Naive thymus-derived CD4-positive, alpha-beta T cell (primary cell): ENCODE measurements around the gene UBE2D4. TPM values are rescaled to one million over a fixed set of nuclear protein-coding genes. Genes with fewer than 3 reads are reported as not detected.
"Not testable (repeated sequence)": the region's sequence is repeated elsewhere in the genome, so short reads cannot be mapped to it uniquely, and the experiment has no call there.

ENCODE experiments used
- ATAC-seq: fragments of 150-1000 bp; cut with Tn5 transposase; 2 replicates; pipeline ENCODE4 v1.10.0; 2021; ENCODE audit warnings: mild to moderate bottlenecking, moderate library complexity
- CTCF ChIA-PET: fragments of 350-600 bp; sonication (Branson Sonifier 250); formaldehyde crosslinking; loops from one replicate; lab custom pipeline; 2021; ENCODE audit warnings: antibody characterized with exemption; lab: Charles Lee
- POLR2A ChIA-PET: fragments of 350-600 bp; sonication (Branson Sonifier 250); formaldehyde crosslinking; loops from one replicate; lab custom pipeline; 2021; ENCODE audit warnings: antibody characterized with exemption, inconsistent platforms; lab: Charles Lee
- DNase-seq, 9 donors: peaks; one replicate each; pipeline versions ENCODE4 v3.0.0 to v3.0.0-alpha.2; 2020 to 2022; ENCODE audit warnings: mixed read lengths in 1 of 9
- H3K27ac ChIP-seq: one replicate; pipeline ENCODE4 v1.7.0; 2013; ENCODE audit warnings: mild to moderate bottlenecking, low read depth, low read length, moderate library complexity
- H3K27me3 ChIP-seq, 2 donors: one replicate each; pipeline ENCODE4 v1.7.0; 2013; ENCODE audit warnings: low read length in 2 of 2, mild to moderate bottlenecking in 2 of 2, moderate library complexity in 2 of 2; ENCODE audit not compliant: control insufficient read depth in 2 of 2, insufficient read depth in 2 of 2
- H3K36me3 ChIP-seq, 3 experiments: 1 replicate in 2 of 3; 2 replicates in 1 of 3; pipeline ENCODE4 v1.7.0; 2013; ENCODE audit warnings: low read length in 3 of 3, mild to moderate bottlenecking in 3 of 3, moderate library complexity in 1 of 3; ENCODE audit not compliant: insufficient read depth in 3 of 3, control insufficient read depth in 2 of 3
- H3K4me1 ChIP-seq, 2 donors: one replicate each; pipeline ENCODE4 v1.7.0; 2013; ENCODE audit warnings: low read length in 2 of 2, mild to moderate bottlenecking in 2 of 2, moderate library complexity in 1 of 2; ENCODE audit not compliant: control insufficient read depth in 2 of 2, insufficient read depth in 2 of 2
- H3K4me3 ChIP-seq: 2 replicates; pipeline ENCODE4 v1.7.0; 2013; ENCODE audit warnings: mild to moderate bottlenecking, low read length
- H3K9me3 ChIP-seq, 3 experiments: 1 replicate in 2 of 3; 2 replicates in 1 of 3; pipeline ENCODE4 v1.7.0; 2013; ENCODE audit warnings: low read length in 3 of 3; ENCODE audit not compliant: control insufficient read depth in 2 of 3
- H3K27ac Mint-ChIP-seq, 9 donors: one replicate each; pipeline ENCODE4 v1.8.0; 2020 to 2022; ENCODE audit warnings: mixed read lengths in 9 of 9, mild to moderate bottlenecking in 8 of 9, moderate library complexity in 5 of 9, inconsistent platforms in 2 of 9
- H3K27me3 Mint-ChIP-seq, 5 donors: one replicate each; pipeline ENCODE4 v1.8.0; 2021 to 2022; ENCODE audit warnings: mixed read lengths in 5 of 5, mild to moderate bottlenecking in 1 of 5
- H3K36me3 Mint-ChIP-seq, 5 donors: one replicate each; pipeline ENCODE4 v1.8.0; 2020 to 2022; ENCODE audit warnings: mixed read lengths in 5 of 5, mild to moderate bottlenecking in 3 of 5, inconsistent platforms in 1 of 5
- H3K4me1 Mint-ChIP-seq, 7 donors: one replicate each; pipeline ENCODE4 v1.8.0; 2020 to 2022; ENCODE audit warnings: mixed read lengths in 7 of 7, mild to moderate bottlenecking in 3 of 7, inconsistent platforms in 1 of 7
- H3K4me3 Mint-ChIP-seq, 10 donors: one replicate each; pipeline ENCODE4 v1.8.0; 2020 to 2022; ENCODE audit warnings: mild to moderate bottlenecking in 10 of 10, mixed read lengths in 10 of 10, moderate library complexity in 6 of 10, inconsistent platforms in 2 of 10
- H3K9me3 Mint-ChIP-seq, 11 donors: one replicate each; pipeline ENCODE4 v1.8.0; 2020 to 2022; ENCODE audit warnings: mixed read lengths in 11 of 11, mild to moderate bottlenecking in 4 of 11, inconsistent platforms in 1 of 11, moderate library complexity in 1 of 11
- intact Hi-C, 2 donors: fragments of 100-400 bp; cut with micrococcal nuclease; formaldehyde crosslinking; loops; one replicate each; pipeline ENCODE4 v1.15.1; 2023
- polyA plus RNA-seq, 2 donors: library from polyadenylated mRNA; unstranded; fragments of 300-500 nt; fragmentation: Illumina TruSeq; gene quantifications; one replicate each; pipeline ENCODE4 v1.2.3, GENCODE V29; 2021
- total RNA-seq, 6 experiments: library from RNA in 5 of 6; stranded (reverse) in 5 of 6; gene quantifications; 1 replicate in 5 of 6; 2 replicates in 1 of 6; pipeline ENCODE4 v1.2.3 and lab custom pipeline; 2021 to 2026

Gene UBE2D4
- total and polyA plus RNA-seq, 7 experiments from 2014 or later = 6.3 to 15.9 (median 10.5) TPM

- DNase-seq (peak in 8 of 9 donors; percentile 10 to 94 (median 69)), ATAC-seq (peak; percentile 91)
- H3K4me3 ChIP-seq, H3K36me3 ChIP-seq, POLR2A ChIA-PET, intact Hi-C loops, H3K36me3 Mint-ChIP-seq, H3K9me3 ChIP-seq, H3K27me3 Mint-ChIP-seq, H3K27ac ChIP-seq, H3K9me3 Mint-ChIP-seq, H3K27me3 ChIP-seq, H3K4me1 Mint-ChIP-seq, H3K4me1 ChIP-seq, CTCF ChIA-PET: not testable (repeated sequence)
- H3K27ac Mint-ChIP-seq = peak overlapping the region in 2 of 9 donors; percentile 55 to 60
- H3K4me3 Mint-ChIP-seq = peak overlapping the region in 6 of 10 donors; percentile 53 to 67 (median 61)
Observed at GRCh38 chr7:43985904-43986864, 59.9 kb downstream of the UBE2D4 start.

GRCh38 chr7:43987476-43987875, 61.2 kb downstream of the UBE2D4 start:
- H3K27me3 ChIP-seq, CTCF ChIA-PET, H3K36me3 Mint-ChIP-seq, DNase-seq, POLR2A ChIA-PET, H3K4me1 Mint-ChIP-seq, intact Hi-C loops, H3K4me3 ChIP-seq, ATAC-seq, H3K27ac ChIP-seq, H3K27ac Mint-ChIP-seq, H3K4me1 ChIP-seq, H3K27me3 Mint-ChIP-seq, H3K9me3 ChIP-seq, H3K36me3 ChIP-seq, H3K9me3 Mint-ChIP-seq, H3K4me3 Mint-ChIP-seq: not testable (repeated sequence)

DNA sequence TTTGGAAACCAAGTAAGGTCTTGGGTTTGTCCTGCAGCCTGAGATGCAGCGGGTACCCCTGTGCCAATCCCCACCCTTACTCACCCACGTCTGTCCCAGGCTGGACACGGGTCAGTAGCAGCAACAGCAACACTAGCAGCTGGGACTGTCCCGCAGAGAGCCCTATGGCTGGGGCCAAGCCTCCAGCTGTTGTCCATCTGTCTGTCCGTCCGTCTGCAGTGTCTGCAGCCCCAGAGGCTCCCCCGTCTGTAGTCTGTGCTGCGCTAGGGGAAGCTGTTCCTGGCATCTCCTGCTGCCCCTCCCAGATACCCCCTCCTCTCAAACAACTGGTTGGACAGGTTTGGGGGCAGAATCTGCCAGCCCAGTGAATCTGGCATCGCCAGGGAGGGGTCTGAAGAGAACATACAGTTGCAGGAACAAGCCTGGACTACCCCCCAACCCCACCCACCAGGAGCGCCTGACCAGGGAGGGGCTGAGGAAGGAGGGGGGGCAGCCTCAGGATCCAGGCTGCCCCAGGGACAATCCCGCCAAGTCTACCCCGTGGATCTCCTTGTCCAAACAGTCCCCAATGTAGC, 63.9 kb downstream of the UBE2D4 start:
- H3K36me3 Mint-ChIP-seq, H3K4me1 Mint-ChIP-seq, POLR2A ChIA-PET, H3K4me3 ChIP-seq, H3K9me3 ChIP-seq, H3K27me3 Mint-ChIP-seq, H3K27ac Mint-ChIP-seq, H3K27ac ChIP-seq, H3K36me3 ChIP-seq, CTCF ChIA-PET, ATAC-seq, intact Hi-C loops, H3K27me3 ChIP-seq, H3K4me3 Mint-ChIP-seq, H3K4me1 ChIP-seq, H3K9me3 Mint-ChIP-seq, DNase-seq: not testable (repeated sequence)

DNA sequence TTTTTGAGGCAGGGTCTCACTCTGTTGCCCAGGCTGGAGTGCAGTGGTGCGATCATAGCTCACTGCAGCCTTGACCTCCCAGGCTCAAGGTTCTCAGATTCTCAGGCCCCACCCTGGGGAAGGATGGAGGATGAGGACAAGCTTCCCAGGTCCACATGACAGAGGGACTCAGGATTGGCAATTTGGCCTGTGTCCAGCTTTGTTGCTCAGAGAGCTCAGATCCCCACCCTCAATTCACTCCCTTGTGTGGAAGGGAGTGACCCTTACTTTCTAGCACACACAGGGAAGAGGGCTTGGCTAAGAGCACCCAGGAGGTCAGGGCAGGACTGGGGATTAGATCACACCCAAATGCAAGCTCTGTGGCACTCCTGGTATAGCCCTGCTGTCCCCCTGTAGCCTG, 64.6 kb downstream of the UBE2D4 start:
- H3K9me3 ChIP-seq, H3K27me3 ChIP-seq, H3K36me3 ChIP-seq, POLR2A ChIA-PET, ATAC-seq, intact Hi-C loops, H3K36me3 Mint-ChIP-seq, H3K4me3 ChIP-seq, H3K27ac Mint-ChIP-seq, H3K4me3 Mint-ChIP-seq, H3K27me3 Mint-ChIP-seq, DNase-seq, H3K27ac ChIP-seq, H3K4me1 ChIP-seq, CTCF ChIA-PET, H3K9me3 Mint-ChIP-seq, H3K4me1 Mint-ChIP-seq: not testable (repeated sequence)

GRCh38 chr7:43992896-43993295, 66.7 kb downstream of the UBE2D4 start:
- H3K4me3 ChIP-seq, intact Hi-C loops, H3K4me1 ChIP-seq, H3K4me1 Mint-ChIP-seq, H3K27me3 Mint-ChIP-seq, DNase-seq, H3K36me3 Mint-ChIP-seq, H3K9me3 Mint-ChIP-seq, H3K27ac Mint-ChIP-seq, H3K27ac ChIP-seq, H3K9me3 ChIP-seq, H3K4me3 Mint-ChIP-seq, H3K36me3 ChIP-seq, H3K27me3 ChIP-seq, CTCF ChIA-PET, POLR2A ChIA-PET: not testable (repeated sequence)
- ATAC-seq = peak; percentile 27

DNA sequence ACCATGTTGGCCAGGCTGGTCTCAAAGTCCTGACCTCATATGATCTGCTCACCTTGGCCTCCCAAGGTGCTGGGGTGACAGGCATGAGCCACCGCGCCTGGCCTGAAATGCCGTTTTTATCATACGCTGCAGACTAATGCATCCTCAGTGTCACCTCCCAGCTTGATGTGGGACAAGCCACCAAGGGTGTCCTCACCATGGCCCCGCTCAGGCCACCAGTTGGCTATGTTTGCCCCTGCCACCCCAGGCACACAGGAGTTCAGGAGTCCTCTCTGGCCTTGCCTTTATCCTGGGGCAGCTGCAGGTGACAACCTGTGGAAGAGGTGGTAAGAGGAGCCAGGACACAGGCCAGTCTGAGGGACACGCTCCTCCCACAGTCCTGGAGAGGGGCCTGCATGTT, 68.4 kb downstream of the UBE2D4 start:
- DNase-seq, H3K4me1 Mint-ChIP-seq, intact Hi-C loops, H3K36me3 Mint-ChIP-seq, H3K4me3 ChIP-seq, H3K9me3 ChIP-seq, H3K36me3 ChIP-seq, H3K9me3 Mint-ChIP-seq, CTCF ChIA-PET, H3K27ac ChIP-seq, ATAC-seq, H3K4me3 Mint-ChIP-seq, H3K27me3 ChIP-seq, H3K27me3 Mint-ChIP-seq, H3K27ac Mint-ChIP-seq, POLR2A ChIA-PET, H3K4me1 ChIP-seq: not testable (repeated sequence)

GRCh38 chr7:43997532-43997931, 71.3 kb downstream of the UBE2D4 start, which contains the start of gene SPDYE1:
Gene SPDYE1 (plus strand): TSS chr7:43997897. CDS start chr7:43999950, 2,053 bp downstream.
- H3K9me3 Mint-ChIP-seq, CTCF ChIA-PET, DNase-seq, H3K4me3 ChIP-seq, H3K36me3 Mint-ChIP-seq, H3K27me3 ChIP-seq, H3K27ac ChIP-seq, H3K4me1 ChIP-seq, H3K36me3 ChIP-seq, ATAC-seq, H3K27me3 Mint-ChIP-seq, H3K4me3 Mint-ChIP-seq, H3K27ac Mint-ChIP-seq, intact Hi-C loops, H3K4me1 Mint-ChIP-seq, POLR2A ChIA-PET, H3K9me3 ChIP-seq: not testable (repeated sequence)
